BJ (cell line): ENCODE results near the gene CLCF1. TPM values are rescaled to one million over a fixed set of nuclear protein-coding genes. Genes with fewer than 3 reads are reported as not detected.

Experiments
- CTCF ChIA-PET: fragments of 350-600 bp; formaldehyde crosslinking; extraction: SDS; loops from one replicate; lab custom pipeline; 2021; ENCODE audit warnings: antibody characterized with exemption, inconsistent platforms; lab: Yijun Ruan, JAX
- POLR2A ChIA-PET: fragments of 300-600 bp; sonication (Branson Sonifier 250); formaldehyde crosslinking; extraction: SDS; loops from one replicate; lab custom pipeline; 2021; ENCODE audit warnings: antibody characterized with exemption; lab: Charles Lee
- DNase-seq: peaks from one replicate; pipeline ENCODE4 v3.0.0-alpha.2; 2011; ENCODE audit warnings: low read depth
- H3K27me3 ChIP-seq: 2 replicates; pipeline ENCODE4 v1.6.0; 2011; ENCODE audit warnings: low read length; ENCODE audit not compliant: control insufficient read depth, insufficient read depth
- H3K36me3 ChIP-seq: 2 replicates; pipeline ENCODE4 v1.5.1; 2011; ENCODE audit warnings: low read length; ENCODE audit not compliant: control insufficient read depth, insufficient read depth
- H3K4me3 ChIP-seq: 2 replicates; pipeline ENCODE4 v1.5.1; 2011; ENCODE audit warnings: low read depth, mild to moderate bottlenecking, control low read depth, low read length
- polyA plus RNA-seq: library from polyadenylated mRNA; depleted of rRNA; stranded (reverse); fragments of >200 nt; gene quantifications from 2 replicates; pipeline ENCODE4 v1.2.3, GENCODE V29; 2011; rRNA removed
- small RNA-seq: library from RNA; depleted of rRNA; stranded (forward); fragments of <200 nt; gene quantifications from one replicate; pipeline ENCODE3, GENCODE V24; 2012; ENCODE audit warnings: low replicate concordance, low read depth; ENCODE audit not compliant: insufficient read length
- TF ChIP-seq, protein P1 (sequence below): IDR thresholded peaks from 2 replicates; pipeline ENCODE4 v1.5.1; 2011; ENCODE audit warnings: low read depth, mild to moderate bottlenecking, control low read depth, inconsistent platforms, low read length, moderate library complexity; ENCODE audit not compliant: insufficient read depth

Gene CLCF1
- polyA plus RNA-seq, 1 experiment: 21.3 TPM

DNA sequence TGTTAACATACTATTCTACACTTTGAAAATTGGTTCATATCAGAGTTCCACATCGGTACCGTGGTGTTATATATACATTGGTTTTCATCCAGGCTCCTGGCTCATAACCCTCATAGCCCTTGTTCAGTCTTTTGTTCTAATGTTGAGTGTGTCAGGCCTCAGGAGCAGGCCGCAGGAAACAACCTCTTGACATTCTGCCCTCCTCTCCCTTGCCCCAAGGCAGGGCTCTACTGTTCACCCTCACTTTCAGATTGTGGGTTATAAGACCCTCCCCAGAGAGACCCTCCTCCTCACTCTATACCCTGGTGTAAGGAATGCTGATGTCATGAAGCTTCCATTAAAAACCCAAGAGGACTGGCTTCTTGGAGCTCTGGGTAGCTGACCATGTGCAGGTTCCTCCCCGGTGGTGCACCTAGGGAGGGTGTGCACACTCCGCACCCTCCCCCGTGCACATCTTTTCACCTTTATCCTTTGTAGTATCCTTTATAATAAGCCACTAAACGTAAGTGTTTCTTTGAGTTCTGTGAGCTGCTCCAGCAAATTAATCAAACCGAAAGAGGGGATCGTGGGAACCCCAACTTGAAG is 58.0 kb downstream of the CLCF1 start:
- Histone ChIP-seq H3K4me3 (no peak overlapping the region), H3K27me3 (no peaks in the 10 kb centered on the region), H3K36me3 (peaks cover 5% of the 10 kb centered on the region; the same call in 1 of the 2 replicates)
- TF ChIP-seq, protein P1, sequence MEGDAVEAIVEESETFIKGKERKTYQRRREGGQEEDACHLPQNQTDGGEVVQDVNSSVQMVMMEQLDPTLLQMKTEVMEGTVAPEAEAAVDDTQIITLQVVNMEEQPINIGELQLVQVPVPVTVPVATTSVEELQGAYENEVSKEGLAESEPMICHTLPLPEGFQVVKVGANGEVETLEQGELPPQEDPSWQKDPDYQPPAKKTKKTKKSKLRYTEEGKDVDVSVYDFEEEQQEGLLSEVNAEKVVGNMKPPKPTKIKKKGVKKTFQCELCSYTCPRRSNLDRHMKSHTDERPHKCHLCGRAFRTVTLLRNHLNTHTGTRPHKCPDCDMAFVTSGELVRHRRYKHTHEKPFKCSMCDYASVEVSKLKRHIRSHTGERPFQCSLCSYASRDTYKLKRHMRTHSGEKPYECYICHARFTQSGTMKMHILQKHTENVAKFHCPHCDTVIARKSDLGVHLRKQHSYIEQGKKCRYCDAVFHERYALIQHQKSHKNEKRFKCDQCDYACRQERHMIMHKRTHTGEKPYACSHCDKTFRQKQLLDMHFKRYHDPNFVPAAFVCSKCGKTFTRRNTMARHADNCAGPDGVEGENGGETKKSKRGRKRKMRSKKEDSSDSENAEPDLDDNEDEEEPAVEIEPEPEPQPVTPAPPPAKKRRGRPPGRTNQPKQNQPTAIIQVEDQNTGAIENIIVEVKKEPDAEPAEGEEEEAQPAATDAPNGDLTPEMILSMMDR: no peak
- ChIA-PET CTCF (interaction anchor here (0.6 to 11.2 kb wide), 6 partner anchors 30 to 268 kb away, joined by 3 to 133 read pairs (median 4); no protein-coding TSS in a partner anchor), POLR2A (no interaction called here)
- no peak for DNase-seq

DNA sequence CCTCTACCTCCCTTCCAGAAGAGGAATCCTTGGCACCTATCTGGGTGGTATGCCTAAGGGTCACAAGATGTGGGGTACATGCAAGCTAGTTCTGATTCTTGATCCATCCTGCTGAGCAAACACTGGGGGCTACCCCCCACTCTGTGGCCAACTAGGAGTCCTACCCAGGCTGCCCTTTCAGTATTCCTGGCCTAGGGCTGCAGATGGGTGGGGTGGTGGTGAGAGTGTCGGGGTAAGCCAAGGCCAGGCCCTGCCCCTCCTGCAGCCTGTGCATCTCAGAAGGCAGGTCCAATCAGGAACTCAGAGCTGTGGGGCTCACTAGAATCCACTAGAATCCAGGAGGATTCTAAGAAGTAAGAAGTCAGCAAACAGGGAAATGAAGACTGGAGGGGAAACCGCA is 59.2 kb downstream of the CLCF1 start:
- no peak for DNase-seq
- POLR2A ChIA-PET: no interaction called here
- TF ChIP-seq, protein P1: no peak
- H3K36me3 ChIP-seq: peaks cover 12% of the 10 kb centered on the region
- H3K4me3 ChIP-seq: no peak overlapping the region
- CTCF ChIA-PET: interaction anchor here (0.9 to 11.2 kb wide), 7 partner anchors 27 to 232 kb away, joined by 3 to 133 read pairs (median 4); no protein-coding TSS in a partner anchor
- no peaks in the 10 kb centered on the region for H3K27me3 ChIP-seq

Small RNAs within 50 kb of the gene (small RNA-seq; reads per million reads assigned to genes)
- gene RN7SKP239 (not detected), gene RNU6-1238P (not detected)

Other genes starting within 250 kb of the CLCF1 start
- gene GRK2, start 107.1 kb downstream of the CLCF1 start, polyA plus RNA-seq: 21.9 and 31.2 TPM in 2 replicates
- gene ANKRD13D, start 84.3 kb downstream of the CLCF1 start, polyA plus RNA-seq: 18.4 and 30.7 TPM in 2 replicates
- gene SSH3, start 70.1 kb downstream of the CLCF1 start, polyA plus RNA-seq: 19.1 and 22.1 TPM in 2 replicates
- 95.6 and 119 TPM in 2 replicates for gene POLD4, start 20.1 kb downstream of the CLCF1 start, polyA plus RNA-seq
- gene RAD9A, start 18.4 kb upstream of the CLCF1 start, polyA plus RNA-seq: 5.9 and 10.7 TPM in 2 replicates
- 146 and 233 TPM in 2 replicates for gene PPP1CA, start 28.3 kb upstream of the CLCF1 start, polyA plus RNA-seq
- gene TBC1D10C, start 30.5 kb upstream of the CLCF1 start, polyA plus RNA-seq: not detected in 2 replicates
- gene CARNS1, start 42.1 kb upstream of the CLCF1 start, polyA plus RNA-seq: 0.07 and 0.12 TPM in 2 replicates
- gene RPS6KB2, start 54.9 kb upstream of the CLCF1 start, polyA plus RNA-seq: 42.9 and 59.9 TPM in 2 replicates
- 0.27 and 0.43 TPM in 2 replicates for gene PTPRCAP, start 64.1 kb upstream of the CLCF1 start, polyA plus RNA-seq
- gene CORO1B, start 69.9 kb upstream of the CLCF1 start, polyA plus RNA-seq: 86.5 and 158 TPM in 2 replicates
- not detected in 2 replicates for gene GPR152, start 79.1 kb upstream of the CLCF1 start, polyA plus RNA-seq
- gene CABP4, start 81.8 kb upstream of the CLCF1 start, polyA plus RNA-seq: not detected in 2 replicates
- 30.6 and 31.7 TPM in 2 replicates for gene TMEM134, start 95.7 kb upstream of the CLCF1 start, polyA plus RNA-seq
- 69.9 and 133 TPM in 2 replicates for gene AIP, start 109.4 kb upstream of the CLCF1 start, polyA plus RNA-seq
- 8.0 and 14.4 TPM in 2 replicates for gene PITPNM1, start 131.8 kb upstream of the CLCF1 start, polyA plus RNA-seq
- gene CDK2AP2, start 134.6 kb upstream of the CLCF1 start, polyA plus RNA-seq: 15.4 and 30.4 TPM in 2 replicates
- gene CABP2, start 149.8 kb upstream of the CLCF1 start, polyA plus RNA-seq: not detected in 2 replicates
- gene GSTP1, start 210.2 kb upstream of the CLCF1 start, polyA plus RNA-seq: 679 and 883 TPM in 2 replicates
- gene NDUFV1, start 233.3 kb upstream of the CLCF1 start, polyA plus RNA-seq: 97.9 and 149 TPM in 2 replicates